Neural progenitor cell (in vitro differentiated cells): ENCODE data around the gene ENOSF1. TPM values are rescaled to one million over a fixed set of nuclear protein-coding genes. Genes with fewer than 3 reads are reported as not detected.
A peak's percentile ranks its signal among the peaks of the same experiment; 100 is the strongest.
"Not testable (repeated sequence)": the region's sequence is repeated elsewhere in the genome, so short reads cannot be mapped to it uniquely, and the experiment has no call there.

Experiments
- DNase-seq: peaks from one replicate; pipeline ENCODE4 v3.0.0-alpha.2; 2016; ENCODE audit warnings: low spot score
- H2AFZ ChIP-seq: fragments of 200-600 bp; sonication (generic); replicated peaks from 2 replicates; pipeline ENCODE4 v1.6.1; 2016; ENCODE audit warnings: antibody characterized with exemption
- H3F3A ChIP-seq: fragments of 200-600 bp; sonication (generic); 2 replicates; pipeline ENCODE4 v1.6.1; 2016; ENCODE audit warnings: antibody characterized with exemption, low read depth
- H3K27ac ChIP-seq: fragments of 200-600 bp; sonication (generic); 2 replicates; pipeline ENCODE4 v1.5.1; 2016; ENCODE audit warnings: mild to moderate bottlenecking
- H3K27me3 ChIP-seq: fragments of 200-600 bp; sonication (generic); 2 replicates; pipeline ENCODE4 v1.6.1; 2016; ENCODE audit warnings: mild to moderate bottlenecking, moderate library complexity
- H3K36me3 ChIP-seq: fragments of 200-600 bp; sonication (generic); 2 replicates; pipeline ENCODE4 v1.5.1; 2016
- H3K4me1 ChIP-seq: fragments of 200-600 bp; sonication (generic); 2 replicates; pipeline ENCODE4 v1.6.1; 2016; ENCODE audit warnings: mixed run types
- H3K4me2 ChIP-seq: fragments of 200-600 bp; sonication (generic); 2 replicates; pipeline ENCODE4 v1.6.1; 2016
- H3K4me3 ChIP-seq: fragments of 200-600 bp; sonication (generic); 2 replicates; pipeline ENCODE4 v1.5.1; 2016
- H3K79me2 ChIP-seq: fragments of 200-600 bp; sonication (generic); 2 replicates; pipeline ENCODE4 v1.6.1; 2016; ENCODE audit warnings: low read depth
- H3K9ac ChIP-seq: fragments of 200-600 bp; sonication (generic); 2 replicates; pipeline ENCODE4 v1.6.1; 2016
- H3K9me3 ChIP-seq: fragments of 200-600 bp; sonication (generic); 2 replicates; pipeline ENCODE4 v1.5.1; 2016; ENCODE audit warnings: low read depth
- H4K20me1 ChIP-seq: fragments of 200-600 bp; sonication (generic); 2 replicates; pipeline ENCODE4 v1.6.1; 2016; ENCODE audit warnings: low read depth
- H3K27ac Mint-ChIP-seq: 3 replicates; pipeline ENCODE4 v1.8.0; 2021; ENCODE audit warnings: mixed read lengths
- H3K27me3 Mint-ChIP-seq: 2 replicates; pipeline ENCODE4 v1.8.0; 2022; ENCODE audit warnings: low read depth, mild to moderate bottlenecking, inconsistent platforms, moderate library complexity, mixed read lengths; ENCODE audit not compliant: insufficient read depth
- H3K36me3 Mint-ChIP-seq: 3 replicates; pipeline ENCODE4 v1.8.0; 2021; ENCODE audit warnings: mixed read lengths
- H3K4me1 Mint-ChIP-seq: 3 replicates; pipeline ENCODE4 v1.8.0; 2021; ENCODE audit warnings: mixed read lengths
- H3K4me3 Mint-ChIP-seq: 3 replicates; pipeline ENCODE4 v1.8.0; 2021; ENCODE audit warnings: mild to moderate bottlenecking, moderate library complexity, mixed read lengths
- H3K9me3 Mint-ChIP-seq: 3 replicates; pipeline ENCODE4 v1.8.0; 2020; ENCODE audit warnings: mixed read lengths
- CTCF ChIP-seq: fragments of 200-600 bp; sonication (generic); IDR thresholded peaks from 2 replicates; pipeline ENCODE4 v1.5.1; 2017; ENCODE audit warnings: antibody characterized with exemption, mild to moderate bottlenecking
- EZH2 ChIP-seq: fragments of 200-600 bp; sonication (generic); IDR thresholded peaks from 2 replicates; pipeline ENCODE4 v1.6.1; 2017; ENCODE audit warnings: antibody characterized with exemption, mild to moderate bottlenecking, moderate library complexity
- EZH2phosphoT487 ChIP-seq: fragments of 200-600 bp; sonication (generic); IDR thresholded peaks from 2 replicates; pipeline ENCODE4 v1.6.1; 2017; ENCODE audit warnings: antibody characterized with exemption
- total RNA-seq: library from RNA; depleted of rRNA; stranded (reverse); fragments of >200 nt; gene quantifications from 2 replicates; pipeline ENCODE4 v1.2.3, GENCODE V29; 2015; ENCODE audit warnings: low replicate concordance

Gene ENOSF1
- total RNA-seq = 20.2 and 29.7 TPM in 2 replicates

- H3K36me3 ChIP-seq = no peaks in the 10 kb centered on the region
- peak within 1 kb of the TSS; percentile 82 for H3K4me3 Mint-ChIP-seq
- peaks cover 3% of the 10 kb centered on the region for H3K36me3 Mint-ChIP-seq
- H3K79me2 ChIP-seq = peaks cover 19% of the 10 kb centered on the region
- H3K27ac ChIP-seq = no peak within 1 kb of the TSS
- no peaks in the 10 kb centered on the region for H3K27me3 ChIP-seq
- peaks cover 12% of the 10 kb centered on the region for H3F3A ChIP-seq
- H2AFZ ChIP-seq = peak within 1 kb of the TSS; percentile 78
- peak within 1 kb of the TSS; percentile 60 for H3K4me3 ChIP-seq
- peaks cover 14% of the 10 kb centered on the region for H3K4me1 Mint-ChIP-seq
- no peak within 1 kb of the TSS for H3K9ac ChIP-seq
- peaks cover 8% of the 10 kb centered on the region for H4K20me1 ChIP-seq
- H3K9me3 Mint-ChIP-seq = no peaks in the 10 kb centered on the region
- H3K4me1 ChIP-seq = no peaks in the 10 kb centered on the region
- peak; percentile 86 for DNase-seq
- peak within 1 kb of the TSS; percentile 96 for H3K4me2 ChIP-seq
- H3K9me3 ChIP-seq = no peaks in the 10 kb centered on the region
- peaks cover 2% of the 10 kb centered on the region for H3K27me3 Mint-ChIP-seq
- H3K27ac Mint-ChIP-seq = peak within 1 kb of the TSS; percentile 2
- TF ChIP-seq EZH2 (no peak), EZH2phosphoT487 (no peak), CTCF (peak; percentile 72)
Measured at GRCh38 chr18:712401-713134, at the start of gene ENOSF1. Gene ENOSF1, minus strand, starts transcription at chr18:712630. Its CDS starts 43 bp downstream, at chr18:712587.

GRCh38 chr18:759864-760263 is 47.4 kb upstream of the ENOSF1 start:
- not testable (repeated sequence) for H3K4me2 ChIP-seq, H2AFZ ChIP-seq, H3K9ac ChIP-seq, DNase-seq, H3F3A ChIP-seq, H3K36me3 ChIP-seq, H3K4me1 Mint-ChIP-seq, H3K9me3 Mint-ChIP-seq, H3K4me3 Mint-ChIP-seq, H3K27ac ChIP-seq, H3K27ac Mint-ChIP-seq, H3K9me3 ChIP-seq, H3K27me3 ChIP-seq, H3K4me1 ChIP-seq, H4K20me1 ChIP-seq, H3K4me3 ChIP-seq, H3K27me3 Mint-ChIP-seq
- H3K79me2 ChIP-seq = peaks cover 84% of the 10 kb centered on the region
- peaks cover 17% of the 10 kb centered on the region for H3K36me3 Mint-ChIP-seq

- TF ChIP-seq CTCF (no peak), EZH2phosphoT487 (no peak), EZH2 (no peak)
- DNase-seq = no peak
- peaks cover 2% of the 10 kb centered on the region for H3K27me3 Mint-ChIP-seq
- H3K27ac Mint-ChIP-seq = no peak overlapping the region
- peaks cover 13% of the 10 kb centered on the region for H3K36me3 Mint-ChIP-seq
- Histone ChIP-seq H3K9me3 (no peaks in the 10 kb centered on the region), H2AFZ (no peak overlapping the region), H3K79me2 (peaks cover 45% of the 10 kb centered on the region), H3K9ac (no peak overlapping the region), H3K27me3 (no peaks in the 10 kb centered on the region), H3K27ac (no peak overlapping the region), H3F3A (no peaks in the 10 kb centered on the region), H3K4me3 (no peak overlapping the region), H4K20me1 (peaks cover 6% of the 10 kb centered on the region), H3K4me1 (no peaks in the 10 kb centered on the region), H3K36me3 (peaks cover 5% of the 10 kb centered on the region), H3K4me2 (no peak overlapping the region)
- H3K4me1 Mint-ChIP-seq = no peaks in the 10 kb centered on the region
- no peaks in the 10 kb centered on the region for H3K9me3 Mint-ChIP-seq
- H3K4me3 Mint-ChIP-seq = no peak overlapping the region
Measured at GRCh38 chr18:755506-755905, 43.1 kb upstream of the ENOSF1 start.

GRCh38 chr18:754656-755055 is 42.2 kb upstream of the ENOSF1 start:
- no peak overlapping the region for H3K9ac ChIP-seq
- peaks cover 37% of the 10 kb centered on the region for H3K79me2 ChIP-seq
- TF ChIP-seq EZH2phosphoT487 (no peak), CTCF (no peak), EZH2 (no peak)
- peaks cover 2% of the 10 kb centered on the region for H3K27me3 Mint-ChIP-seq
- no peak overlapping the region for H3K4me2 ChIP-seq
- H3K27me3 ChIP-seq = no peaks in the 10 kb centered on the region
- no peaks in the 10 kb centered on the region for H3F3A ChIP-seq
- peaks cover 6% of the 10 kb centered on the region for H4K20me1 ChIP-seq
- H2AFZ ChIP-seq = no peak overlapping the region
- H3K36me3 Mint-ChIP-seq = peaks cover 10% of the 10 kb centered on the region
- H3K9me3 ChIP-seq = no peaks in the 10 kb centered on the region
- H3K36me3 ChIP-seq = peaks cover 8% of the 10 kb centered on the region
- H3K4me1 ChIP-seq = no peaks in the 10 kb centered on the region
- H3K4me1 Mint-ChIP-seq = no peaks in the 10 kb centered on the region
- no peak overlapping the region for H3K4me3 ChIP-seq
- H3K27ac ChIP-seq = no peak overlapping the region
- H3K27ac Mint-ChIP-seq = no peak overlapping the region
- H3K9me3 Mint-ChIP-seq = no peaks in the 10 kb centered on the region
- no peak for DNase-seq
- no peak overlapping the region for H3K4me3 Mint-ChIP-seq
